Measurements from ENCODE around the gene HOXA1. TPM values are rescaled to one million over a fixed set of nuclear protein-coding genes. Genes with fewer than 3 reads are reported as not detected.

HOXA1 gene
- total RNA-seq, 4 donors from 2014 or later = 0.17 to 1.4 (median 0.56) TPM

- Histone ChIP-seq H3K9me3 (no peaks in the 10 kb centered on the region), H3K4me1 (peaks cover 20 to 82% (median 81%) of the 10 kb centered on the region in 4 donors), H3K4me3 (peak overlapping the region in 2 of 4 donors; percentile 1 to 10), H3K27ac (replicated peaks in 1 of 4) (peak overlapping the region; percentile 96 to 100 (median 99)), H3K27me3 (no peaks in the 10 kb centered on the region), H3K36me3 (no peaks in the 10 kb centered on the region)
- TF ChIP-seq POLR2AphosphoS5 (IDR thresholded peaks at IDR 0.05) = peak; percentile 60 to 76
- TF ChIP-seq, protein P1, sequence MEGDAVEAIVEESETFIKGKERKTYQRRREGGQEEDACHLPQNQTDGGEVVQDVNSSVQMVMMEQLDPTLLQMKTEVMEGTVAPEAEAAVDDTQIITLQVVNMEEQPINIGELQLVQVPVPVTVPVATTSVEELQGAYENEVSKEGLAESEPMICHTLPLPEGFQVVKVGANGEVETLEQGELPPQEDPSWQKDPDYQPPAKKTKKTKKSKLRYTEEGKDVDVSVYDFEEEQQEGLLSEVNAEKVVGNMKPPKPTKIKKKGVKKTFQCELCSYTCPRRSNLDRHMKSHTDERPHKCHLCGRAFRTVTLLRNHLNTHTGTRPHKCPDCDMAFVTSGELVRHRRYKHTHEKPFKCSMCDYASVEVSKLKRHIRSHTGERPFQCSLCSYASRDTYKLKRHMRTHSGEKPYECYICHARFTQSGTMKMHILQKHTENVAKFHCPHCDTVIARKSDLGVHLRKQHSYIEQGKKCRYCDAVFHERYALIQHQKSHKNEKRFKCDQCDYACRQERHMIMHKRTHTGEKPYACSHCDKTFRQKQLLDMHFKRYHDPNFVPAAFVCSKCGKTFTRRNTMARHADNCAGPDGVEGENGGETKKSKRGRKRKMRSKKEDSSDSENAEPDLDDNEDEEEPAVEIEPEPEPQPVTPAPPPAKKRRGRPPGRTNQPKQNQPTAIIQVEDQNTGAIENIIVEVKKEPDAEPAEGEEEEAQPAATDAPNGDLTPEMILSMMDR (IDR thresholded peaks at IDR 0.05) = no peak
- intact Hi-C loops (cut with DNase I) = no loop called here
- DNase-seq (ENCODE audit: extremely low spot score) = no peak
- WGBS = 30% methylated on average over 2 of the region's 2 CpGs
Measured at GRCh38 chr7:27128034-27128433, 32.2 kb upstream of the HOXA1 start.

- DNase-seq (ENCODE audit: extremely low spot score) = no peak
- intact Hi-C loops (cut with DNase I) = no loop called here
- H3K27ac ChIP-seq (replicated peaks in 1 of 4) = peak overlapping the region; percentile 96 to 100 (median 99)
- 29% methylated on average over 3 of the region's 3 CpGs for WGBS
- H3K9me3 ChIP-seq = no peaks in the 10 kb centered on the region
- H3K27me3 ChIP-seq = no peaks in the 10 kb centered on the region
- no peaks in the 10 kb centered on the region for H3K36me3 ChIP-seq
- peak overlapping the region in 1 of 4 donors; percentile 4 for H3K4me3 ChIP-seq
- H3K4me1 ChIP-seq = peaks cover 21 to 74% (median 73%) of the 10 kb centered on the region in 4 donors
- TF ChIP-seq, protein P1 (IDR thresholded peaks at IDR 0.05) = no peak
- TF ChIP-seq EP300 (IDR thresholded peaks at IDR 0.05) = no peak
- no peak for TF ChIP-seq POLR2A (IDR thresholded peaks at IDR 0.05; ENCODE audit: low read depth)
- TF ChIP-seq POLR2AphosphoS5 (IDR thresholded peaks at IDR 0.05) = no peak
Measured at GRCh38 chr7:27126596-27127327, 31.0 kb upstream of the HOXA1 start.

- WGBS = 35% methylated on average over 5 of the region's 5 CpGs
- Histone ChIP-seq H3K27me3 (no peaks in the 10 kb centered on the region), H3K27ac (replicated peaks in 1 of 4) (peak overlapping the region; percentile 96 to 100 (median 99)), H3K4me1 (peaks cover 21 to 73% (median 71%) of the 10 kb centered on the region in 4 donors), H3K36me3 (no peaks in the 10 kb centered on the region), H3K4me3 (no peak overlapping the region), H3K9me3 (no peaks in the 10 kb centered on the region)
- intact Hi-C loops (cut with DNase I) = no loop called here
- DNase-seq (ENCODE audit: extremely low spot score) = no peak
- TF ChIP-seq POLR2A (IDR thresholded peaks at IDR 0.05; ENCODE audit: low read depth) (no peak), POLR2AphosphoS5 (IDR thresholded peaks at IDR 0.05) (no peak), EP300 (IDR thresholded peaks at IDR 0.05) (no peak)
- TF ChIP-seq, protein P1 (IDR thresholded peaks at IDR 0.05) = no peak
Measured at GRCh38 chr7:27125986-27126394, 30.2 kb upstream of the HOXA1 start.

DNA sequence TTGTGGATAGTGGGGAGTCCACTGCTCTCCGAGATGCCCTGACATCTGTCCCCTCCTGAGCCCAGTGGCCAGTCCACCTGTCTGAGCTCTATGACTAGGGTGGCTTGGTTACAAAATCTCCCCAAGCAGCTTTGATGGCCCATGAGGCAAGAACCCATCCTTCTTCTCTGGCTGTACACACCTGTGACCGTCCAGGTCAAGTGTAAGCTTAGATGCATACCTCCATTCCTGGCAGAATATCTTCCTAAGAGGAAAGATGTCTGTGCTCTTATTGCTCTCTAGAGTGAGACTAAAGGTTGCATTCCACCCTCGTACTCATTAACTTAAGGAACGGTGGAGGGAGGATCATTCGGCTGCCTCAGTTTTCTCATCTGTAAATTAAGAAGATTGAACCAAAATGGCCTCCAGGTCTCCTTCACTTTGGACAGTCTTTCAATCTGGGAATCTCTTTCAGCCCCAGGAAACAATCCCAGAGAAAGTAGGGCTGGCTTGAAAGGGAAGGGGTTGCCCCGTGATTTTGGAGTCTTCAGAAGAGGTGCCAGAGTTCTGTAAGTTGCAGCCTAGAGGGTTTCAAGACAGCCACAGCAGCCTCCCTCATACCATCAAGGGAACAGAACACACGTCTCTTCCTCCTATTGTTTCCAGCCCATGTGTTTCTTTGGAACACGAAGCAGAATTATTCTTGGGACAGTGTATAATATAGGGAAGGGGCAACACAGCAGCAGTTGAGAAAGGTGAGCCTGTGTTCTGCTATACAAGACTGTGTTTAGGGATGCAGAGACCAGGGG, 29.3 kb upstream of the HOXA1 start:
- DNase-seq (ENCODE audit: extremely low spot score) = no peak
- peak overlapping the region; percentile 96 to 100 (median 99) for H3K27ac ChIP-seq (replicated peaks in 1 of 4)

More for the DNA sequence above, 29.3 kb upstream of the HOXA1 start:
- peak overlapping the region; percentile 50 to 75 (median 66) for H3K4me3 ChIP-seq
- H3K27me3 ChIP-seq = no peaks in the 10 kb centered on the region
- intact Hi-C loops (cut with DNase I) = no loop called here
- no peaks in the 10 kb centered on the region for H3K9me3 ChIP-seq
- TF ChIP-seq, protein P1 (IDR thresholded peaks at IDR 0.05) = no peak
- TF ChIP-seq POLR2AphosphoS5 (IDR thresholded peaks at IDR 0.05) = peak in 1 of 2 donors; percentile 26
- H3K36me3 ChIP-seq = no peaks in the 10 kb centered on the region
- peaks cover 26 to 80% (median 80%) of the 10 kb centered on the region in 4 donors for H3K4me1 ChIP-seq
- WGBS = 41% methylated on average over 7 of the region's 8 CpGs

Data from esophagus muscularis mucosa (tissue), 4 donors.